ENCODE data around the gene TECPR1.
A peak's percentile ranks its signal among the peaks of the same experiment; 100 is the strongest.

The TECPR1 gene

DNA sequence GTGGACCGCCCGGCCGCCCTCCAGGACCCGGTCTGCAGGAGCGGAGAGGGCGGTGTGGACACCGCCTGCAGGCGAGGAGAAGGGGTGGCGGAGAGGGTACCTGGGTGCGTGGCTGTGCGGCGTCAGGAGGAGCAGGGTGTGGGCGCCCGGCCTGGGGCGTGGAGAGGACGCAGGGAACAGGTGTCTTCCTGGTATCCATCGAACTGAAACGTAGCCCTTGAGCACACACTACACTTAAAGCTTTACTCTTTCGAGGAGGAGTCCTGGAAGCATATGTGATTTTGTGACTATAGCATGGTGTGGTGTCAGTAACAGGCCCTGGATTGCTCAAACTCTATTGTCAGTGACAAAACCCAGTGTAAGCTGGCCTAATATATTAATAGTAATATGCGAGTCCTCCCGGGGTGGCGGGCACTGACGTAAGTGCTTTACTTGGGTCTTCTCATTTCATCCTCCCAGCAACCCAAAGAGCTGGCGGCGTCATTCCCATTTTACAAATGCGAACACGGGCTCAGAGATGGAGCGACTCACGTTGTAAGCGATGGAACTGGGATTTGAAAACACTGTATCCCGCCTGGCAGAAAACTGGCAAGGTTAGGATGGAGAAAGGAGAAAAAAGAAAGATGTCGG, 508 bp upstream of the TECPR1 start:
- Histone ChIP-seq H3K4me1 (ENCODE audit: low read depth, poor library complexity, severe bottlenecking) (peaks cover 22% of the 10 kb centered on the region), H4K20me1 (ENCODE audit: insufficient read depth) (no peaks in the 10 kb centered on the region), H3K79me2 (ENCODE audit: insufficient read depth, low read depth) (peaks cover 14% of the 10 kb centered on the region; the same call in 1 of the 2 replicates), H2AFZ (ENCODE audit: low read depth) (peak overlapping the region; percentile 93), H3K27ac (0 out of 2 replicates have a peak overlapping the region, but pooled peaks have one; percentile 25), H3K27me3 (ENCODE audit: insufficient read depth, low read depth) (no peaks in the 10 kb centered on the region), H3K4me2 (peak overlapping the region; percentile 97), H3K36me3 (ENCODE audit: insufficient read depth) (no peaks in the 10 kb centered on the region), H3K9ac (peak overlapping the region; percentile 37; the same call in 1 of the 2 replicates), H3K4me3 (IDR thresholded peaks at IDR 0.05; ENCODE audit: insufficient read depth, low read depth, low read length) (no peak overlapping the region)
- TF ChIP-seq, protein P1, sequence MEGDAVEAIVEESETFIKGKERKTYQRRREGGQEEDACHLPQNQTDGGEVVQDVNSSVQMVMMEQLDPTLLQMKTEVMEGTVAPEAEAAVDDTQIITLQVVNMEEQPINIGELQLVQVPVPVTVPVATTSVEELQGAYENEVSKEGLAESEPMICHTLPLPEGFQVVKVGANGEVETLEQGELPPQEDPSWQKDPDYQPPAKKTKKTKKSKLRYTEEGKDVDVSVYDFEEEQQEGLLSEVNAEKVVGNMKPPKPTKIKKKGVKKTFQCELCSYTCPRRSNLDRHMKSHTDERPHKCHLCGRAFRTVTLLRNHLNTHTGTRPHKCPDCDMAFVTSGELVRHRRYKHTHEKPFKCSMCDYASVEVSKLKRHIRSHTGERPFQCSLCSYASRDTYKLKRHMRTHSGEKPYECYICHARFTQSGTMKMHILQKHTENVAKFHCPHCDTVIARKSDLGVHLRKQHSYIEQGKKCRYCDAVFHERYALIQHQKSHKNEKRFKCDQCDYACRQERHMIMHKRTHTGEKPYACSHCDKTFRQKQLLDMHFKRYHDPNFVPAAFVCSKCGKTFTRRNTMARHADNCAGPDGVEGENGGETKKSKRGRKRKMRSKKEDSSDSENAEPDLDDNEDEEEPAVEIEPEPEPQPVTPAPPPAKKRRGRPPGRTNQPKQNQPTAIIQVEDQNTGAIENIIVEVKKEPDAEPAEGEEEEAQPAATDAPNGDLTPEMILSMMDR (conservative IDR thresholded peaks at IDR 0.05; ENCODE audit: low read depth, low read length) = no peak

- Histone ChIP-seq H3K36me3 (ENCODE audit: insufficient read depth) (no peaks in the 10 kb centered on the region), H3K27me3 (ENCODE audit: insufficient read depth, low read depth) (no peaks in the 10 kb centered on the region), H3K4me1 (ENCODE audit: low read depth, poor library complexity, severe bottlenecking) (peaks cover 22% of the 10 kb centered on the region), H3K79me2 (ENCODE audit: insufficient read depth, low read depth) (peaks cover 14% of the 10 kb centered on the region; the same call in 1 of the 2 replicates), H2AFZ (ENCODE audit: low read depth) (peak overlapping the region; percentile 93), H3K4me2 (peak overlapping the region; percentile 97), H3K9ac (peak overlapping the region; percentile 0; the same call in 1 of the 2 replicates), H3K4me3 (IDR thresholded peaks at IDR 0.05; ENCODE audit: insufficient read depth, low read depth, low read length) (no peak overlapping the region), H4K20me1 (ENCODE audit: insufficient read depth) (no peaks in the 10 kb centered on the region), H3K27ac (peak overlapping the region; percentile 52)
- TF ChIP-seq, protein P1 (conservative IDR thresholded peaks at IDR 0.05; ENCODE audit: low read depth, low read length) = no peak
Observed at GRCh38 chr7:98251231-98251600, 816 bp downstream of the TECPR1 start.

DNA sequence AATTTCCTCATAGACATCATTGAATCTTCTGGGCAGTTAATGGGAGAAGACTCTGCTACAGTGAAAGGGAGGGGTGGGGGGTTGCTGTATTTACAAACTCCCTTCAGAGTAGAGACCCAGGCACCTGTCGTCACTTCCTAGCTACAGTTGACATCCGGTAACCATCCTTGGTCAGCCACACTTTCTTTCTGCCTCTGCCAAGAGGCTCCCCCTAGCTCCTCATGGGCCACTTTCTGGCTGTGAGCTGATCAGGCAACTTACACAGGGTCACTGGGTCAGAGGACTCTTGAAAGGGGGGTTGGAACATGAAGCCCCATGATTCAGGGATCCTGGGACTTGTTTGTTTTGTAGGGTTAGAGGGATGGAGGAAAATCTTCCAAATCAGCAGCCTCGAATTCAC, 1.2 kb downstream of the TECPR1 start:
- TF ChIP-seq, protein P1 (conservative IDR thresholded peaks at IDR 0.05; ENCODE audit: low read depth, low read length) = no peak
- peak overlapping the region; percentile 52 for H3K27ac ChIP-seq
- peaks cover 14% of the 10 kb centered on the region; the same call in 1 of the 2 replicates for H3K79me2 ChIP-seq (ENCODE audit: insufficient read depth, low read depth)

GRCh38 chr7:98249106-98249505, 2.9 kb downstream of the TECPR1 start:
- no peak overlapping the region for H3K9ac ChIP-seq
- no peak overlapping the region for H3K4me2 ChIP-seq
- H4K20me1 ChIP-seq (ENCODE audit: insufficient read depth) = no peaks in the 10 kb centered on the region
- peaks cover 22% of the 10 kb centered on the region for H3K4me1 ChIP-seq (ENCODE audit: low read depth, poor library complexity, severe bottlenecking)
- H2AFZ ChIP-seq (ENCODE audit: low read depth) = no peak overlapping the region
- peaks cover 14% of the 10 kb centered on the region; the same call in 1 of the 2 replicates for H3K79me2 ChIP-seq (ENCODE audit: insufficient read depth, low read depth)
- H3K4me3 ChIP-seq (IDR thresholded peaks at IDR 0.05; ENCODE audit: insufficient read depth, low read depth, low read length) = no peak overlapping the region
- no peaks in the 10 kb centered on the region for H3K27me3 ChIP-seq (ENCODE audit: insufficient read depth, low read depth)
- TF ChIP-seq, protein P1 (conservative IDR thresholded peaks at IDR 0.05; ENCODE audit: low read depth, low read length) = no peak
- H3K36me3 ChIP-seq (ENCODE audit: insufficient read depth) = no peaks in the 10 kb centered on the region
- H3K27ac ChIP-seq = no peak overlapping the region

More for the DNA sequence above, 1.2 kb downstream of the TECPR1 start:
- Histone ChIP-seq H3K36me3 (ENCODE audit: insufficient read depth) (no peaks in the 10 kb centered on the region), H3K4me2 (peak overlapping the region; percentile 97), H3K4me3 (IDR thresholded peaks at IDR 0.05; ENCODE audit: insufficient read depth, low read depth, low read length) (no peak overlapping the region), H3K4me1 (ENCODE audit: low read depth, poor library complexity, severe bottlenecking) (peaks cover 22% of the 10 kb centered on the region), H3K27me3 (ENCODE audit: insufficient read depth, low read depth) (no peaks in the 10 kb centered on the region), H4K20me1 (ENCODE audit: insufficient read depth) (no peaks in the 10 kb centered on the region), H2AFZ (ENCODE audit: low read depth) (peak overlapping the region; percentile 93; the same call in 1 of the 2 replicates), H3K9ac (peak overlapping the region; percentile 0; the same call in 1 of the 2 replicates)
